Epidermal melanocyte (primary cell): ENCODE data around the gene GDPD3.

Experiments used
- DNase-seq: peaks from one replicate; pipeline ENCODE4 v3.0.0; 2011; ENCODE audit warnings: low spot score; ENCODE audit not compliant: insufficient read length

The GDPD3 gene

DNA sequence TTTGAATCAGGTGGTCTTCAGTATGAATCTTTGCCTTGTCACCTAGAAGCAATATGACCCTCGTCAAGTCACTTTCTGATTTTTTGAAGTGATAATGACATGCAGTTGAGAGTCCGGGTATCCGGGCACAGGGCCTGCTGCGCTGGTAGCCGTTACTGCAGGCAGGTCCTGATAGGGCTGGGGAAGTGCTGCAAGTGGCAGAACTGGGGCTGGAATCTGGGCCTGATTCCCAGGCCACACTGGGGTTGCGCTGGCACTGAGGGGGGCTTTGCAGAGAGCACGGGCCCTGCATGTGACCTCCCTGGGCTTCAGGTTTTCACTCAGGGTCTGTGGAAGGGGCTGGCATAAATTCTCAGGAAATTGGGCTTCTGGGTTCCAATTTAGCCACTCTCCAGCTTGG, 34.6 kb downstream of the GDPD3 start:
- peak; percentile 10 for DNase-seq

DNA sequence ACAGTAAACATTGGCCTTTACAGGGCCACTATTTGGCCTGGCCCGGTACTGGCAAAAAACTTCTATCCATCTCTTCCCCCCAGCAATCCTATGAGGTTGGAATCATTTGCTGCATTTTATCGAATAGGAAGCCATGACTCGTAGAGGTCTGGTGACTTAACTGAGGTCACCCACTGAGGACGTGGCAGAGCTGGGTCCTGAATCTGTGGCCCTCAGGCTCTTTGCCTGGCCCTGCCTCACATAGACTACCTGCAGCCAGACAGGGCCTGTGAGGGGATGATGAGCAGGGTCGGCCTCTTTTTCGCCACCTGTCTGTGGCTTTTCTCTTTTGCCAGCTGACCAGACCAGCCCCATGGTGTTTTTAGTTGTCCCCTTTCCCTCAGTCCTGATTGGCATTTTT, 35.7 kb downstream of the GDPD3 start:
- DNase-seq, result no peak

DNA sequence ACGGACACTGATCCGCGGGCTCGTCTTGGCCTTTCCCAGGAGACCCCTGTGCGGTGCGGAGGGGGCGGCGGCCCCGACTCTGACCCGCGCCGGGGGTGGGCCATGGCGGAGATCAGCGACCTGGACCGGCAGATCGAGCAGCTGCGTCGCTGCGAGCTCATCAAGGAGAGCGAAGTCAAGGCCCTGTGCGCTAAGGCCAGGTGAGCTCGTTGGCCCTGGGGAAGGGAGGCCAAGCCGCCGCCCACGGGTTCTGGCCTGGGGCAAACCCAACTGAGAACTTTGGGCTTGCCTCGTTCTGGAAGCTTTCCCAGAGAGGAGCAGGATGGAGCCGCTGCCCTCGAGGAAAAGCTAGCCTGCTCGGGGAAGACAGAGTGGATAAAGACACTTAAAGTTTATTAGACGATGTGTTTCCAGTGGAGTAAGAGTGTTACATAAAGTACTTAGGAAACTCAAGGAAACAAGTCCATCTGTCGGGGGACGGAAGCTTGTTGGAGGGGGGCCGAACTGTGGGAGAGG, 37.0 kb downstream of the GDPD3 start:
- no peak for DNase-seq

DNA sequence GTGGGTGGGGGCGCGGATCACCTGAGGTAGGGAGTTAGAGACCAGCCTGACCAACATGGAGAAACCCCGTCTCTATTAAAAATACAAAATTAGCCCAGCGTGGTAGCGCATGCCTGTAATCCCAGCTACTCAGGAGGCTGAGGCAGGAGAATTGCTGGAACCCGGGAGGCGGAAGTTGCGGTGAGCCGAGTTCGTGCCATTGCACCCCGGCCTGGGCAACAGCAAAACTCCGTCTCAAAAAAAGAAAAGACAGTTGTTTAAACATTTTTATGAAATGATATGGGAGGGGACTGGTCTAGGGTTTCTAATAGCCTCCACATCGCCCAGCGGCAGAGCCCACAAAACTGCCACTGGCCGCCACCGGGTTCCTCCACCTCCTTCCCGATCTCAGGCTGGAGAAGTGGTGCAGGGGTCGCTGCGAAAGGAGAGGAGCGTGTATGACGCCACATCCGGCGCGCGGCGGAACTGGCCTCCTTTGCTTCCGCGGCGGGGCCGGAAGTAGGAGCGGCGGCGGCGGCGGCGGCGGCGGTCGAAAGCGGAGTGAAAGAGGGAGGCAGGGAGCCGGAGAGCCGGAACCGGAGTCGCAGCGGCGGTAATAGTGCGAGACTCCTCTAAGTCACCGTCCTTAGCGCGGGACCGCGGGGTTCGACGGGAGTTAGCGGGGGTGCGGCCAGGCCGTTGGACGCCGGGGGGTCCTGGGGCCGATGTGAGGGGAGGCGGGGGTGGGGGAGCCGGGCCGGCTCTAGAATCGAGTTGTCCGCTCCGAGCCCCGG, 37.6 kb downstream of the GDPD3 start, which contains the start of gene PPP4C:
TSS of gene PPP4C (plus strand) at position 492 of the 773 bp plus-strand sequence. CDS start 384 bp downstream, outside the sequence.
- DNase-seq, result peak; percentile 98

DNA sequence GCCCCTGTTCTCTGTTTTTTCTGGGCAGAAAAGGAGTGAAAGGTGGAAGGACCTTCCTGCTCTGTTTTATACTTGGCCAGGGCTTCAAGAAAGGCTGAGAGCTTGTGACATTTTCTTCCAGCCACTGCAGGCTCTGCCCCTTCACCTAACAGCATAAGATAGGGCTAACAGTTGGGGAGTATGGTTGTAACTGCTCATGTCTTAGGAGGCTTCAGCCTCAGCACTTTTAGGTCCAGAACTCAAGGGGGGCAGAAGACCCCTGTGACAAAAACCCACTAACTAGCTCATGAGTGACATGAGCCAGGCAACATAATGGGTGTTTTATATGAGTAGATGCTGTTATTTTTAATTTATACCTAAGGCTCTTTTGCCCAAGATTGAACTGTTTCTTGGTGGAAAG, 42.8 kb downstream of the GDPD3 start:
- DNase-seq, result no peak

DNA sequence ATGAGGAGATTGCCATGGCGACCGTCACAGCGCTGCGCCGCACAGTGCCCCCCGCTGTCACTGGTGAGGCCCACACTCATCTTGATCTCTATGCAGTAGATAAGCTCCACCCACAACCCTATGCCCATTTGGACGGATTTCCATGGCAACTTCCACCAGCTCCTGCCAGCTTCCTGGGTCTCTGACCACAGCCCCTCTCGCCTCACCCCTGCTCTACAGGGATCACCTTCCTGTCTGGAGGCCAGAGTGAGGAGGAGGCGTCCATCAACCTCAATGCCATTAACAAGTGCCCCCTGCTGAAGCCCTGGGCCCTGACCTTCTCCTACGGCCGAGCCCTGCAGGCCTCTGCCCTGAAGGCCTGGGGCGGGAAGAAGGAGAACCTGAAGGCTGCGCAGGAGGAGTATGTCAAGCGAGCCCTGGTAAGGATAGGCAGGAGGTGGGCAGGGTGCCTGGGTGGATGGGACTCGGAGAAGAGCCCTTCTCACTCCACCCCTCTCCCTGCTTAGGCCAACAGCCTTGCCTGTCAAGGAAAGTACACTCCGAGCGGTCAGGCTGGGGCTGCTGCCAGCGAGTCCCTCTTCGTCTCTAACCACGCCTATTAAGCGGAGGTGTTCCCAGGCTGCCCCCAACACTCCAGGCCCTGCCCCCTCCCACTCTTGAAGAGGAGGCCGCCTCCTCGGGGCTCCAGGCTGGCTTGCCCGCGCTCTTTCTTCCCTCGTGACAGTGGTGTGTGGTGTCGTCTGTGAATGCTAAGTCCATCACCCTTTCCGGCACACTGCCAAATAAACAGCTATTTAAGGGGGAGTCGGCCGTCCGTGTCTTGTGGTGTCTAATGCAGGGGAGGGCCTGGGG, 43.5 kb downstream of the GDPD3 start:
- DNase-seq, result peak; percentile 41

DNA sequence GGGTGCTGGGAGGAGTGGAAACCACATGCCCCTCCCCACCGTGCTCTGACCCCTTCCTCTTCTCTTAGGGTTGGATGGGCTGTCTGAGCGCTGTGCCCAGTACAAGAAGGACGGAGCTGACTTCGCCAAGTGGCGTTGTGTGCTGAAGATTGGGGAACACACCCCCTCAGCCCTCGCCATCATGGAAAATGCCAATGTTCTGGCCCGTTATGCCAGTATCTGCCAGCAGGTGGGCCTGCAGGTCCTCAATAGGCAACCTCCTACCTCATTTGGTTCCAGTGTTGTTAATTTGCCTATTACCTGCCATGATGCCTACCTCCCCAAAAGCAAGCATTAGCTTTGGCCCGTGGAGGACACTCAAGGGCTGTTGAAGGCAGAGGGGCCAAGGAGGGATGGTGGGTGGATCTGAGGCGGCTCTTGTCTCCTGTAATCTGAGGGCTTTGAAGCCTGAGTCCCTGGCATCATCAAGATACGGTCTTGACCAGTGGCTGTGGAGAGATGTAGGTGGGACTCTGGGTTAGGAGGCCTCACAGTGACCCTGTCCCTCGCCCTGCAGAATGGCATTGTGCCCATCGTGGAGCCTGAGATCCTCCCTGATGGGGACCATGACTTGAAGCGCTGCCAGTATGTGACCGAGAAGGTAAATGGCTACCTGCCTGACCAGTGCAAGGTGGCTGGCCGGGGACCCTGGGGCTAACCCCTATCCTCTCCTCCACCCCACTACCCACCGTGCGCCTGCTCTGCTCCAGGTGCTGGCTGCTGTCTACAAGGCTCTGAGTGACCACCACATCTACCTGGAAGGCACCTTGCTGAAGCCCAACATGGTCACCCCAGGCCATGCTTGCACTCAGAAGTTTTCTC, 44.4 kb downstream of the GDPD3 start:
- peak; percentile 2 for DNase-seq

DNA sequence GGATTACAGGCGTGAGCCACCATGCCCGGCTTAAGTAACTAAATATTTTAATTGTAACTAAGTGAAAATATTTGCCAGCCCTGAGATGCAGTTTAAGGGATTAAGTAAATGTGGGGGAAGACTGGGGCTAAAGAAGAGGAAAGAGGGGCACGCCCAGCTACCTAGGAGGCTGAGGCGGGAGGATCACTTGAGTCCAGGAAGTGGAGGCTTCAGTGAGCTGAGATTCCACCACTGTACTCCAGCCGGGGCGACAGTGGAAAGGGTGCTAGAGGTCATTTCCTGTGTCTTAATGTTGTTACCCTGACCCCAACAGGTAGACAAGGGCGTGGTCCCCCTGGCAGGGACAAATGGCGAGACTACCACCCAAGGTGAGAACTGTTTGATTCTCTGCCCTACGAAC, 45.0 kb downstream of the GDPD3 start:
- DNase-seq, result no peak

DNA sequence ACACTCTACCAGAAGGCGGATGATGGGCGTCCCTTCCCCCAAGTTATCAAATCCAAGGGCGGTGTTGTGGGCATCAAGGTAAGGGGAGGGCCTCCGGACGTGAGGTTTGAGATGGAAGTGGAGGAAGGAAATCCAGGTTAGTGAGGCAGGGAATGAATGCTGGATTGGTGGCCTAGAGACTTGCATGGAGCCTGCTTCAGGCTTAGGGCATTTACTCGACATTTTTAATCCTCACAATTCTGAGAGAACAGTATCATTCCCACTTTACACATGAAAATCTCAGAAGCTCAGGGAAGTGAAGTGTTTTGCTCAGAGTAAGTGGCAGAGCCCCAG, 45.8 kb downstream of the GDPD3 start:
- DNase-seq, result no peak

DNA sequence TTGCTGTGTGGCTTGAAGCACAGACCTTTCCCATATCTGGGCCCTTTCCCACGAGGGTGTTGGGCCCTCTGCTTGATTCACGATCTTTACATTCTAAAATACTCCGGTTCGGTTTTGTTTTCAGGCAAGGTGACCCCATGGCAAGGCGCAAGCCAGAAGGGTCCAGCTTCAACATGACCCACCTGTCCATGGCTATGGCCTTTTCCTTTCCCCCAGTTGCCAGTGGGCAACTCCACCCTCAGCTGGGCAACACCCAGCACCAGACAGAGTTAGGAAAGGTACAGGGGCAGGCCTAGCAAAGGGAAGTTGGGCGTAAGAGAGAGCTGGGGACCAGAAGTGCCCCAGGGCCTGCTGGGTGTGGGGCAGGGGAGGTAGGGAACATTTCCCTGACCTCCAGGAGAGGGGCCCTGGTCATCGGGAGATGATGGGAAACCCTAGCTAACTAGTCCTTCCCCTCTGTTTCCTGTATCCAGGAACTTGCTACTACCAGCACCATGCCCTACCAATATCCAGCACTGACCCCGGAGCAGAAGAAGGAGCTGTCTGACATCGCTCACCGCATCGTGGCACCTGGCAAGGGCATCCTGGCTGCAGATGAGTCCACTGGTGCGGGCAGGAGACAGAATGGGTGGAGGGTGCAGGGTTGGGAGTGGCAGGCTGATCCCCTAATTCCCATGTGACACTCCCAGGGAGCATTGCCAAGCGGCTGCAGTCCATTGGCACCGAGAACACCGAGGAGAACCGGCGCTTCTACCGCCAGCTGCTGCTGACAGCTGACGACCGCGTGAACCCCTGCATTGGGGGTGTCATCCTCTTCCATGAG, 46.4 kb downstream of the GDPD3 start:
- peak; percentile 5 for DNase-seq

DNA sequence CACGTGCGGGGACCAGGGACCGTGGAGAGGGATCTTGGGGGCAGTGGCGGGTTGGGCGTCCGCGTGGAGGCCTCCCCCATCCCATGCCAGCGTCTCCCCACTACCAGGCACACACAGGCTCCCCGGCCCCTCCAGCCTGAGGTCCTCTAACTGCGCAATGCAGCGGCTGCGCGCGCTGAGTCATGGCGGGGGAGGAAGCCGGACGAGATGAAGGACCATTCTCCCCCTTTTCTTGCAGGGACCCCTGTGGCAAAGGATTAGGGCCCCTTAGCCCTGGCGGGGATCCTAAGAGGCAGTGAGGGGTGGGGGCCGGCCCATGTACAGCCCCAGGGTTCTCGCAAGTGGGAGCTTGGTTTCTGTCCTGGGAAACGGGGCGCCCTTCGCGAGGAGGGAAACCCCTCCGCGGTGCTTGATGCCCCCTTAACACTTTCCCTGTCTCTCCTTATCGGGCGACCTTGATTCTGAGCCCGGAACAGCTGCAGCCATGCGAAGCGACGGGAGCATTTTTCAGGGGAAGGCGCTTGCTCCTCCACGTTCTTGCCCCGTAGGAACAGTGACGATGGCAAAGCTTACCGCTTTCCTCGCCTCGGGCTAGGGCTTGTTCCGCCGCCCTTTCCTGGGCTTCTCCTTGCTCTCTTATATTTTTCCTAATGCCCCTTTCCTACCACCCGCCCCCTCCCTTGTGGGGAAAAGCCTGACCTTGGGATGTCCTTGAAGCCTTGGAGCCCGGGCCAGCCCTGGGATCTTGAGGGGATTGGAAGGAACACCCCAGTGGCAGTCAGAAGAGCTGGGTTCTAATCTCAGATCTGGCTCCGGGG, 47.2 kb downstream of the GDPD3 start:
- peak; percentile 20 for DNase-seq

DNA sequence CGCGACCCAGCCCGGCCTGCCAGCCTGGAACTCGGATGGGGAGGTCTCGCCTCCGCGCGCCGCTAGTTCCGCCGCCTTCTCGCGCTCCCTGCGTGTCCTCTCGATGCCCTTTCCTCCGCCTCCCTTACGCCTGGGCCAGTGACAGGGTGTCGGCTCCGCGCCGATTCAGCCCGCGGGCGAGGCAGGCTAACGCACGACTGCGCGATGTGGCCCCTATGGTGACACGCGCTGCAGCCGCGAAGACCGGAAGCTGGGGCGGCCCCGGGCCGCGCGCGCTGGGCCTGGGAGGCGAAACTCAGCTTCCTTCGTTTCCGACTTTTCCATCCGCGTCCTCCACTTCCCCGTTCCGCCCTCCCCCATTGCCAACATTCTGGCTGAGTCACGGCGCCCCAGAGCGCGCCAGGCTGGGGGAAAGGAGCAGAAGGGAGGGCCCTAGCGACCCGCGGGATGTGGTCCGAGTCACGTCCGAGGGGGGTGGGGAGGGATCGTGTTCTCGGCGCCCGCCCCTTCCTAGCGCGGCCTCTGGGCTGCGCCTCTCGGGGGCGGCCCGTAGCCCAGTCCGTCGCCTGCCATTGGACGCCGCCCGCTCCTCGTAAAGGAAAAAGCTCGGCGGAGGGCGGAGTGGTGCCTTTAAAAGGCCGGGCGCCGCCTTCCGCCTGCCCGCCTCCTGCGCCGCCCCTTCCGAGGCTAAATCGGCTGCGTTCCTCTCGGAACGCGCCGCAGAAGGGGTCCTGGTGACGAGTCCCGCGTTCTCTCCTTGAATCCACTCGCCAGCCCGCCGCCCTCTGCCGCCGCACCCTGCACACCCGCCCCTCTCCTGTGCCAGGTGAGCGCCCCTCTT, 48.0 kb downstream of the GDPD3 start, which contains the start of gene ALDOA:
TSS of gene ALDOA (plus strand) at position 659 of the 841 bp plus-strand sequence. CDS start 1,138 bp downstream, outside the sequence.
- peak; percentile 88 for DNase-seq

DNA sequence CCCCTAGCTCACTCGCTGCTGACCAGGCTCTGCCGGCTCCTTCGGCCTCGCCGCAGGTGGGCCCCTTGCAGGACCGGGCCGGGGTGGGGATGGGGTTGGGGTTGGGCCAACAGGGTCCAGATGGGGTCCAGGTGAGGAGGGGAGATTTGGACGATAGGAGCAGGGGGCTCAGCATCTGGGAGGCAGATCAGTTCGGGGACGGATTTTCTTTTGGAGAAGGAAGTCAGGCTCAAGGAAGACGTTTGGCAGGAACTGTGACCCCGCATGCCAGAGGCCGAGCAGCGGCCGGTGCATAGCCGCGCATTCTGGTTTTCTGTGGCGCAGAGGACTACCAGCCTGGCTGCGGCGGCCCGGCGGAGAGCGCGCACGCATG, 48.6 kb downstream of the GDPD3 start:
- no peak for DNase-seq

DNA sequence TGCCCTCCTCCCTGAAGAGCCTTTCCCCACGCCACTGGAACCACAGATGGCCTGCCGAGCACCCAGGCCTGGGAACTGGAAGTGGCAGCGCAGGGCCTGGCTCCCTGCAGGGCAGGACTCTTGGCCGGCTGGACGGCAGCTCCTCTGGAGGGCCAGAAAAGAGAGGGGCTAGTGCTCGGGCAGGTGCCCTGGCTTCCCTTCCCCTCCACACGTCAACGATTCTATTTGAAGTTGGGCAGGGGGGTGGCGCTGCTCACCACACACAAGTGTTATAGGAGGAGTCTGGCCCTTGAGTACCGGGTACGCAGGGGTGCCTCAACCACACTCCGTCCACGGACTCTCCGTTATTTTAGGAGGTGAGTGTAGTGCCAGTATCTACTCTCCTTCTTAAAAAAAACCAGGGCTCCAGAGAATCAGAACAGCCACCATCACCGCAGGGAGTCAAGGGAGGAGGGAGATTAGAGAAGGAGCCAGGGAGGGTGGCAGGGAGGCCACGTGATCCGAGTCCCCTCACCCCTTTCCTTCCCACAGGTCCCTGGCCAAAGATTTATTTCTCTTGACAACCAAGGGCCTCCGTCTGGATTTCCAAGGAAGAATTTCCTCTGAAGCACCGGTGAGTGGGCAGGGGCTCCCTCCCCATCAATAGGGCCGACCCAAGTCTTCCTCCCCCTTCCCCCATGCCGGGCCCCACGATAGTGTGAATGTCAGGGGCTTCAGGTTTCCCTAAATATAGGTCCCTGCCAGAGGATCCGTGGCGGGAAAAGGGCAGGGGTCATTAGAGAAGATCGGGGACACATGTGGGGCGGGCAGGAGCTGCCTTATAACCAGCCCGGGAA, 49.2 kb downstream of the GDPD3 start:
- DNase-seq, result peak; percentile 14

DNA sequence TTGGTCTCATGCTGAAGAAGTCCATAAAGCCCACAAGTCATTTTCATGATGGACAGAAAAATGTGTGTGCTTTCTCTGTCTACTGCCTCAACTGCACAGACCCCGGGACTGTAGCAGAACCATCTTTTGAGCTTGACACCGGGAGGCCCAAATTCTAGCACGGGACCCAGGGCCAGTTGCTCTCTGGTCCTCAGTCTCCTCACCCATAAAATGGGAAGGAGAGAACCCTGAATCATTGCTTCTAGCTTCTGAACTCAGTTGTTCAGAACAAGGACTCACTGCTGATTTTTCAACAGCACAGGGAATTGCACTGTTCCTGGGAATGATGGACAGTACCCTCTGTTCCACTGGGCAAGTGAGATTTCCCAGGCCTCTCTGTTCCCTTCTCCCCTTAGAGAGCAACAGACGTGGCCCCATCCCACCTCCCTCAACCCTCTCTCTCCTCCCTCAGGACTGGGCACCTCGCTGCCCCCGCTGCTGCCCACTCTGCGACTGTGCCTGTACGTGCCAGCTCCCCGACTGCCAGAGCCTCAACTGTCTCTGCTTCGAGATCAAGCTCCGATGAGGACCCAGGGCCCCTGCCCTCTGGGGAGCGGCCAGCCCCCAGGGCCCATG, 50.0 kb downstream of the GDPD3 start:
- DNase-seq, result no peak

DNA sequence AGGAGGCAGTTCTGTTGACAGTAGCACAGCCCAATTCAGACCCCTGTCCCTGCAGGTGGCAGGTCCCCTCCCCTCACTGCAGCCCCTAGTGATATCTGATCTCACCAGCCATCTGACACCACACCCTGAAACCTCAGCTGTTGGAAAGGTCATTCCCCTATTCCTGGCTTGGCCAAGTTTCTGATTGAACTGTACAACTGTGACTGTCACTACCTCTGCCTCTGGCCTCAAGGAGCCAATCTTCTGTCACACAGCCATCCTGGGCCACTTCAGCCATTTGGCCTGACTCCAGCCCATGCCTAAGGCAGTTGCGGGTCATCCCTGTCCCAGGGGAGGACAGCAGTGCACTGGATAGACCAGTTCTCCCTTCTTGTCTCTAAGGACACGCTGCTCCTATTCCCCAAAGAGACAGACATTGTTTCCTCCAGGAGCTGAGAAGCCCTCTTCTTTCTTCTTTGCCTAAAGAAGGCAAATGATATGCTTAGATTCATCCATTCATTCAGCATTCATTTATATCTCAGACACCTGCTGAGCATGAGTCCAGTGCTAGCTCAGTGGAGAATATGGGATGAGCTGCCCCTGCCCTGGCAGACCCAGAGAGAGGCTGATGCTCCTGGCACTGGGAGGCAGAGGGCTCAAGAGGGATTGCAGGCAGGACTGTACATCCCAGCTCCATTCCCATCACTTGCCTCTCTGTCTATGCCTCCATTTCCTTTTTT, 52.3 kb downstream of the GDPD3 start:
- no peak for DNase-seq

DNA sequence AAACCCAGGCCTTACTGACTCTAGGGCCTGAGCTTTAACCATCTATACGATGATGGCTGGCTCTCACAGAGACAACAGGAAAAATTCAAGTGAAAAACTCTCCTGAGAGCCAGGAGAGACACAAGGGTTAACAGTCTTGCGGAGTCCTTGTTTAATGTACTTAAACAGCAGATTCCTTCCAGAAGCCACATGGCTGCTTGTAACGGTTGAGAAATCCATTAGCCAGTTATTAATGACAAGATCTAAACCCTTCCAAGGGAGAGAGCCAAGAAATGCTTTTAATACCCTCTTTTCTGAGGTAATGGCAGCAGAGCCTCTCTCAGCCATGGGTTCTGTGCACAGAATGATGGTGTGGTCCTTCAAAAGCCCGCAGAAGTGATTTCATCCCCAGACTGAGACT, 53.0 kb downstream of the GDPD3 start:
- DNase-seq, result no peak
